ENCODE results near the gene POLR2L.

The POLR2L gene

DNA sequence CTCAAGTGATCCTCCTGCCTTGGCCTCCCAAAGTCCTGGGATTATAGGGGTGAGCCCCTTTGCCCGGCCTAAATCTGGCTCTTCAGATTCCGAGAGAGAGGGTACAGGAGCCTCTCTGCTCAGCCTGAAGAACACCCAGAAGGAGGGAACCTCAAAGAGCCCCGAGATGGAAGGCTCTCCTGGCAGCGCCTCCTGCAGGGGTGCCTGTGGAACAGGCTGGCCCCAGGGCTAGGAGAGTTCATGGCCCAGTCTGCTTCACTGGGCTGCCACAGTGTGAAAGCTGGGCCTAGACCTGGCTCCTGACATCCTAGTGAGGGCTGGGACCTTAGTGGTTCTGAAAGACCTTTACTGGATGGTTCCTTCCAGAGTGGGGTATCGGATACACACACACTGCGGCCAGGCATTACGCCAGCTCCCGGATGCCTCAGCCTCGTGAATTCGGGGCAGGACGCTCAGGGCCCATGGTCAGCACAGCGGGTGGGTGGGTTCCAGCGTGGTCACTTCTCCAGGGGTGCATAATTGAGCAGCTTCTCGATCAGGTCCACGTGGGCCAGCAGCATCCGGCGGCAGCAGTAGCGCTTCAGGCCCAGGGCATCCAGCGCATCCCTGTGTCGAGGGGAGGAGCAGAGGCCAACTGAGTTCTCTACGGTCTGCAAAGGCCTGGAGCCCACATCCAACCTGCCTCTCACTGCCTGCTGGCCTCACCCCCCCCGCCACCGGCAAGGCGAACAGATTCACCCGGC is 2.3 kb downstream of the POLR2L start:
- H3K4me3 ChIP-seq (ENCODE audit: low read depth, low read length): no peak overlapping the region

DNA sequence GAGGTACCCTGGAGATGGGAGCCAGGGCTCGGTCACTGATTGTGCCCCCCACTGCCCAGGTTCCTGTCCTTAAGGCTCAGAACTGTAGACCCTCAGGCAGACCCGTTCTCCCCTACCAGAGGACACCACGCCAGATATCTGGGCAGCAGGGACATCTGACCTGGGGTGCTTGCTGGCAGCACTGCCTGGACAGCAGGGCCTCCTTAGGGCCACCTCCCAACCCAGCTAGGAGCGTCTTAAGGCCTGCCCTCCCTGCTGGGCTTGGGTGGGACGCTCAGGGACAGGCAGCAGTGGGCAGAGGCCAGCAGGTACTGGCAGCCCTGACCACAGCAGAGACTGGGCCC is 3.1 kb downstream of the POLR2L start:
- peak overlapping the region; percentile 4 for H3K4me3 ChIP-seq (ENCODE audit: low read depth, low read length)

DNA sequence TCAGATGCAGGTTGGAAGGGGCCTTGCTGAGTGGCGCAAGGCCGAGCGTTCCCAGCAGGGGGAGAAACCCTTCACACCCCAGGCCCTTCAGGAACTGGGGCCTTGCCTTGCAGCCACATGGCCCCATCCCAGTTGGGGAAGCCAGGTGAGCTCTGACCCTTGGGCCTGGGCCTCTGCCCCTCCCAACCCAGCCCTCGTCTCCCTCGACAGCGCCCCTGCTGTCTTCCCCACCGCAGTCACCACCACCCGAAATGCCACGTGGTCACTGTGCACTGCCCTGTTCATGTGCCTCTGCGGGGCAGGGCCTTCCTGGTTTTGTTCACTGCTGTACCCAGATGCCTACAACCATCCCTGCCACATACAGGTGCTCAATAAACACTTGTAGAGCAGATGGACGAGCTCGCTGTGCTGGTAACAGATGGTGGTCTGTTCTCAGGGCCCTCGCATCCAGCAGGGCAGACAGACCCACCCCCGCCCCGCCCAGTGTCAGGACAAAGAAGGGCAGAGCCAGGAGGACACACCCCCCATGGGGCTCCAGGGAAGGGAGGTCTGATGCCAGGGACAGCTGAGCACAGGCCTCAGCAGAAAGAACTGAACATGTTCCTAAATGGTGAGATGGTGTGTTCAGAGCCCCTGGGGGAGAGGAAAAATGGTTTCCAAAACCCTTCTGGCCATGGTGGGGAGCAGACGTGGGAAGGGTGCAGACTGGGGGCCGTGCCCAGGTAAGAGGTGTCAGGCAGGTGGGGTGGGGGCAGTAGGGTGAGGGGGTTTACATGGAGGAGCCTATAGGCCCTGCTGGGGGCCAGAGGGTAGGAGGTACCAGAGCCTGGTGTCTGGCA is 3.7 kb downstream of the POLR2L start:
- no peak overlapping the region for H3K4me3 ChIP-seq (ENCODE audit: low read depth, low read length)

DNA sequence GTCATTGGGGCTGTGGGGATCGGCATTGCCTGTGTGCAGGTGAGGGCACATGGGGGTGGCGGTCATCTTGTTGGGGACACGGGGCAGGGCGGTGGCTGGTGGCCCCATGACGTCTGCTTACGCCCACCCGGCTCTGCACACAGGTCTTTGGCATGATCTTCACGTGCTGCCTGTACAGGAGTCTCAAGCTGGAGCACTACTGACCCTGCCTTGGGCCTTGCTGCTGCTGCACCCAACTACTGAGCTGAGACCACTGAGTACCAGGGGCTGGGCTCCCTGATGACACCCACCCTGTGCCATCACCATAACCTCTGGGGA is 4.4 kb downstream of the POLR2L start:
- H3K4me3 ChIP-seq (ENCODE audit: low read depth, low read length): no peak overlapping the region

DNA sequence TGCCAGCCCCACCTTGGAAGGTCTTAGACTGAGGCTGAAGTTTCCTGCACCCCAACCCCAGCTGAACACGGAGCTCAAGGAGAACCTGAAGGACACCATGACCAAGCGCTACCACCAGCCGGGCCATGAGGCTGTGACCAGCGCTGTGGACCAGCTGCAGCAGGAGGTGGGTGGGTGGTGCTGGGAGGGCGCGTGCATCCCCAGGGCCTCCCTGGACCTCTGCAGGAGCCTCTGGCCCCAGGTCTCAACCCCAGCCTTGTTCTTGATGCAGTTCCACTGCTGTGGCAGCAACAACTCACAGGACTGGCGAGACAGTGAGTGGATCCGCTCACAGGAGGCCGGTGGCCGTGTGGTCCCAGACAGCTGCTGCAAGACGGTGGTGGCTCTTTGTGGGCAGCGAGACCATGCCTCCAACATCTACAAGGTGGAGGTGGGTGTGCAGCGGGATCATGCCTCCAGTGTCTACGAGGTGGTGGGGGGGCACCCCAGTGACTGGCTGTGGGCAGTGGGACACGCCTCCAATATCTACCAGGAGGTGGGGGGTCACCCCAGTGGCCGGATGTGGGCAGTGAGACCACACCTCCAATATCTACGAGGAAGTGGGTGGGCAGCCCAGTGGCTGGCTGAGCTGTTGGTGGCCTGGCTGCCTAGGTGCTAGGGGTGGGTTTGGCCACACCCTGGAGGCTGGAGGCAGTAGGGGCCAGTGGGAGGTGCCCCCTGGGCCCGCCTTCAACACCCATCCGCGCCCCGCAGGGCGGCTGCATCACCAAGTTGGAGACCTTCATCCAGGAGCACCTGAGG is 4.9 kb downstream of the POLR2L start:
- no peak overlapping the region for H3K4me3 ChIP-seq (ENCODE audit: low read depth, low read length)

DNA sequence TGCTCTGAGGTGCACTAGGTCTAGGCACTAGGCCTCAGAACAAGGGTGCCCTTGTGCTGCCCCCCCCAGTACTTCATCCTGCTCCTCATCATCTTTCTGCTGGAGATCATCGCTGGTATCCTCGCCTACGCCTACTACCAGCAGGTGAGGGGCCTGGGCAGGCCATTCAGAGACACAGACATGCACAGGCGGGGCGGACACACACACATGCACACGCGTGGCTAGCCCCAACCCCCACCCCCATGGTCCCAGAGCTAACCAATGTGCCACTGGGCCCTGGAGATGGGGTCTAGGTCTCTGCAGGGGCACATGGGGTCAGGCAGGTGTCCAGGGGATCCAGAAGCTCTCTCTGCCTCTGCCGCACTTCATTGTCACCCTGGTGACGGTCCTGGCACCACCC is 5.6 kb downstream of the POLR2L start:
- no peak overlapping the region for H3K4me3 ChIP-seq (ENCODE audit: low read depth, low read length)

DNA sequence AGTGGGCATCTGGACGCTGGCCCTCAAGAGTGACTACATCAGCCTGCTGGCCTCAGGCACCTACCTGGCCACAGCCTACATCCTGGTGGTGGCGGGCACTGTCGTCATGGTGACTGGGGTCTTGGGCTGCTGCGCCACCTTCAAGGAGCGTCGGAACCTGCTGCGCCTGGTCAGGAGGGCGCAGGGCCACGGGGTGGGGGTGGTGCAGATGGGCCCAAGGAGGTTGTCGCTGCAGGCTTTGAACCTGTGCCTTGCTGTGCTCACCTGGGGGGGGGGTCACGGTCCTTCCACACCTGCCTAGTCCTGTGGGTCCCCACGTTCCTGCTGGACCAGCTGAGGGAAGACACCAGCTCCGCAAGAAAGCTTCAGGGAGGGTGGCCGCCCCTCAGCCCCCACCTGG is 6.1 kb downstream of the POLR2L start:
- no peak overlapping the region for H3K4me3 ChIP-seq (ENCODE audit: low read depth, low read length)

DNA sequence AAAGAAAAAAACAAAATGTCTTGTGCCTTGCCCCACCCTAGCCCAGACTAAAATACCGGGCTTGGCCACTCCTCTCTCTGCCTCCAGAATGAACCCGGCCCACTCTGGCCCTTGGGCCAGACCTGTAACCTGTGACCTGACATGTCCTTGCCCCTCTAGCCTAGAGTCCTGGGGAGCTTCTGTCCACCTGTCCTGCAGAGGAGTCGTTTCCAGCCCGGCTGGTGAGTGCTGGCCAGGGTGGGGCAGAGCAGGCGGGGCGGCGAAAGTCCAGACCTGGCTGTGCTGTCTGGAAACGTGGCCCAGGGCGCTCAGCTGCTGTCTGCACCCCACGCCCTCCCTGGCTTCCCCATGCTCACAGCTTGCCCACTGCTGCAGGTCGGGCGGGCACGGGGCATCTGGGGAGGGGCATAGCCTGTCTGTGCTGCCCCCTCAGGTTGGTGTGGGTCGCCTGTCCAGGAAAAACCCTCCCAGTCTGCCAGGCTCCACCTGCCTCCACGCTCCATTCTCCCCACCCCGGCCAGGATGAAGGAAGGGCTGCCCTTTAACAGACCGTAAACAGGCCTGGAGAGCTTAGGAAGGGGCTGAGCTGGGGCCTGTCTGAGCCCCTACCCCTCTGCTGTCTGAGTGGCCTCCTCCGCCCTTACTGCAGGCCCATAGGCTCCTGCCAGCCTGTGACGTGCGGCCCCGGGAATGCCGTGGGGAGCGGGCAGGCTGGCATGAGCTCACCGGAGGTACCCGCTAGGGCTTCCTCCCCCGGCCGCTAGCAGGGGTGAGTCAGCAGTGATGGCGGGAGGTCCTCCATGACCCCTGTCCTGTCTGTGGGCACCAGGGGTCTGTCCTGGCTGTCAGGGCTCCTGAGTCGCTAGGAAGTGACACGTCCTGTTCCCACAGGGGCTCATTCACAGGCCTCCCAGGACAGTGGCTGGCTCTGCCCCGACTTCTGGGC is 7.7 kb downstream of the POLR2L start:
- H3K4me3 ChIP-seq (ENCODE audit: low read depth, low read length): no peak overlapping the region

DNA sequence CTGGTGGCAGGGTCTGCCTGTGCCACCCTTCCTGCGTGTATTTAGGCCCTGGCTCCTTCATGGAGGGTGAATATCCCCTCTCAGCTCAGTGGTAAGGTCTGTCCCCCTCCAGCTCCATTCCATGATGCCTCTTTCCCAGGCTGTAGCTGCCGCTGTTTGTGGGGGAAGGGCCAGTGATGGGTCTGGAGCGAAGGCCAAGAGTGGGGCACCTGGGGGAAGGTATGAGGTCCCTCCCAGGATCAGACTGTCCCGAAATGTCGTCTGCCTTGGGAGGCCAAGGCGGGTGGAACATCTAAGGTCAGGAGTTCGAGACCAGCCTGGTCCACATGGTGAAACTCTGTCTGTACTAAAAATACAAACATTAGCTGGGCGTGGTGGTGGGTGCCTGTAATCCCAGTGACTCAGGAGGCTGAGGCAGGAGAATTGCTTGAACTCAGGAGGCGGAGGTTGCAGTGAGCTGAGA is 8.4 kb downstream of the POLR2L start:
- peak overlapping the region; percentile 57 for H3K4me3 ChIP-seq (ENCODE audit: low read depth, low read length)

DNA sequence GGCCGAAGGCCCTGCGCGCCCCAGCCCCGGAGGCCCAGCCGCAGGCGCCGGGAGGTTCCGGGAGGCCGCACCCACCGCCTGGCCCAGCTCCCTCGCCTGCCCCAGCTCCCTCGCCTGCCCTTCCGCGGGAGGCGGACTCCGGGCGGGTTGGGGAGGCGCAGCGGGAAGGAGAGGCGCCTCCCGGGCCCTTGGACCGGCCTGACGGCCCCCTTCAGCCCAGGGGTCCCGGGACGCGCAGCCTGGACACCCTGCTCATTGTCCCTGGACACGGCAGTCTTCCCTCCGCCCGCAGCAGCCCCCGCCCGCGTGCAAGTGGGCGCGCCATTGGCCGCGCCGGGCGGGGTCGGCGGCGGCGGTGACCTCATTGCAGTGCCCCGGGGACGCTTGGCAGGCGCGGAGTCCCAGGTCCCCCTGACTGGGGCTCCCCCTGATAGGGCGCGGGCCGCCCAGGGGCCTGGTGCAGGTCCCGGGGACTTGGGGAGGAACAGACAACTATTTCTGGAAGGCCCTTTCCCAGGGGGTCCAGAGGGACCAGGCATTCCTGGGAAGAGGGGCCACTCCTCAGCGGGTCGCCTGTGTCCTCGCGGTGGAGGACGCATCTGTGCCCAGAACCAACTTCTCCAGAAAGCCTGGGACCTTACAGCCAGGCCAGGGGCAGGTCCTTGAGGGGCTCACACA is 9.1 kb downstream of the POLR2L start:
- peak overlapping the region; percentile 57 for H3K4me3 ChIP-seq (ENCODE audit: low read depth, low read length)

DNA sequence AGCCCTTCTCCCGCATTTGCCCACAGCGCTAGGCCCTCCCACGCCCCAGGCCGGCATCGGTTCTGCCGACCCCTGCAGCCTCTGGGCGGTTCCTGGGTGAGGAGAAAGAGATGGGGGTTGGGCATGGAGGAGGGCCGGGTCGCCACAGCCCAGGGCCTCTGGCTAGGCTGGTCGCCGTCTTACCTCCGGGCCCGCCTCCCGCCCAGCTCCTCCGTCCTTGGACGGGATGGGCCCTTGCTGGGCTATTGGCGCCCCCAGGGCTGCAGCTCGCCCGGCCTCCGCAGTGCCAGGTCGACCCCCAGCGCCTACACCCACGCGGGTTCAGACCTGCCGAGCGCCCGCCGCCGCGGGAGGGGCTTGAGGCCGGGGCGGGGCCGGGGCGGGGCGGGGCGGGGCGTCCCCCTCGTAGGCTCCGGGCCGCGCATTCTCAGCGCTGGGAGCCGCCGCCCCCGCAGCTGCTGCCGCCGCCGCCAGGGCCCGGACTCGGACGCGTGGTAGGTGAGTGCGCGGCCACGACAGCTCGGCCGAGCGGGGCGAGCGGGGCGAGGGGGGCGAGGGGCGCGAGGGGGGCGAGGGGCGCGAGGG is 9.7 kb downstream of the POLR2L start, which contains the start of gene CD151:
Gene CD151 (plus strand): TSS at position 424 of the 585 bp plus-strand sequence. CDS start 3,118 bp downstream, outside the sequence.
- peak within 1 kb of the TSS; percentile 57 for H3K4me3 ChIP-seq (ENCODE audit: low read depth, low read length)

DNA sequence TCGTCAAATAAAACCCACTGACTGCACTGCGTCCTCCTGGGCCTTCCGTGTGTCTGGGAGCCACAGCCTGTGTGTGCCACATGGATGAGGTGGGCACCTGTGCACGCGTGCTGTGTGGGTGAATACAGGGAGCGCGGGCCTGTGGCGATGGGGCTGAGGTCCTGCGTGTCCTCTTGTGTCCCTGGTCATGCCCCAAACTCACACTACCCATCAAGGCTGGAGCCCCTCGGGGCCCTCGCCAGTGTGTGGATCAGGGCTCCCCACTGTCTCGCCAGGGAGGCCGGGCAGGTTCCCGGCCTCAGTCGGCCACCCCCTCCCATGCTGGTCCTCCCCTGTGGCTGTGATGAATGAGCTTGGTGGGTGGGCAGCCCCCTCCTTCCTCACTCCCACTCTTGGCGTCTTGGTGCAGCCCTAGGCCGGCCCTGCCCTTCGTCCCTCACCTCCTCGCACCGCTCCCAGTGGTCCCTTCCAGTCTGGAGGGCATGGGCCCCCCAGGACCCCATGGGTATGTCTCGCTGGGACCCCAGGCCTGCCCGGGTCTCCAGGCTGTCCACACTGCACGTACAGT is 10.3 kb downstream of the POLR2L start:
- H3K4me3 ChIP-seq (ENCODE audit: low read depth, low read length): peak overlapping the region; percentile 22

DNA sequence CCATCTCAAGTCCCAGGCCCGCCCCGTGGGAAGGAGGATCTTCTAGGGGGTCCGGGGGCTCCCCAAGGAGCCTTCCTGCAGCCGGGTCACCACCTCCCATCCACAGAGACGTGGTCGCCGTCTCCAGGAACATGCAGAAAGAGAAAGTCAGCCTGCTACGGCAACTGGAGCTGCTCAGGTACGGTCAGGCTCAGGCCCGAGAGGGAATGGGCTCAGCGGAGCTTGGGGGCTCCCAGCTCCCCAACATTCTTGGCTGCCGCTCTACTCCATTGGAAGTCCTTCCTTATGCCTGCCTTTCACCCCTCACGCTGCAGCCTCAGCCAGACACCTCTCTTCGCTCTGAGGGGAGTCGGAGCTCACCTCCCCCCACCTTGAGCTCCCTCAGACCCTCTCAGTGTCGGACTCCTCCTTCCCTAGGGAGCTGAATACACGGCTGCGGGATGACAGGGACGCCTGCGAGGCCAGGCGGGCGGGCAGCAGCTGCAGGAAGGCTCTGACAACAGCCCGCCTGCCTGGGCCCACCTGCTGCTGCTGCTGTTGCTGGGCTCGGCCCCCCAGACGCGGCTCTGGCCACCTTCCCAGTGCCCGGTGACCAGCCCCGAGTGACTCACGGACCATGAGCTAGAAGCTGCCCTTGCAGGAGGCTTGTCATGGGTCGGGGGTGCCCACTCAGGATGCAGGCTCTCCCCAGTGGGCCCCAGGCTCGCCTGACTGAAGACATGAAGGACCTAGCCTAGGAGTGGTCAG is 11.0 kb downstream of the POLR2L start:
- H3K4me3 ChIP-seq (ENCODE audit: low read depth, low read length): no peak overlapping the region

DNA sequence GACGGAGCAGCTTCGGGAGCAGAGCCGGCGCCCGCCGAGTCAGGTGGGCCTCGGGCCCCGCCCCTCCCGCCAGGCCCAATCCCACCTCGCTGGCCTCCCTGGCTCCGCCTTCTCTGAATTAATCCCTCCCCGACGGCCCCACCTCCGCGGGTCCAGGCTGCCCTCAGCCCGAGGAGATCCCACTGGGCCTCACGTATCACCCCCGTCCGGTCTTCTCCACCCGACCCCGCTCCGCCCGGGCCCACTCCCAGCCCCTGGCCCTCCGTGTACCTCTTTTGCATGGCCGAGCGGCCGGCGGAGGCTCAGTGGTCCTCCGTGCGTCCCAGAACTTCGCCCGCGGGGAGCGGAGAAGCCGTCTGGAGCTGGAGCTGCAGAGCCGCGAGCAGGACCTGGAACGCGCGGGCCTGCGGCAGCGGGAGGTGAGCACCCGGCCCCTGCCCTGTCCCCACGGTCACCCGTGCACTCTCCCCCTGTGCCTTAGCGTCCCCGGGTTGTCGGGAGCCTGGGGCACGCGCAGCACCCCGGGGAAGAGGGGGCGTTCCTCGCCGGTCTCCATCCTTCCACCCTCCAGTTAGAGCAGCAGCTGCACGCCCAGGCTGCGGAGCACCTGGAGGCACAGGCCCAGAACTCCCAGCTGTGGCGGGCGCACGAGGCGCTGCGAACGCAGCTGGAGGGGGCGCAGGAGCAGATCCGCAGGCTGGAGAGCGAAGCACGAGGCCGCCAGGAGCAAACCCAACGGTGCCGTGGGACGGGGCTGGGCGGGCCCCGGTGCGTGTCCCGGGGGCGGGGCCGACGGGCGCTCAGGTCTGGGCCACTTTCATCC is 11.8 kb downstream of the POLR2L start:
- H3K4me3 ChIP-seq (ENCODE audit: low read depth, low read length): peak overlapping the region; percentile 27

DNA sequence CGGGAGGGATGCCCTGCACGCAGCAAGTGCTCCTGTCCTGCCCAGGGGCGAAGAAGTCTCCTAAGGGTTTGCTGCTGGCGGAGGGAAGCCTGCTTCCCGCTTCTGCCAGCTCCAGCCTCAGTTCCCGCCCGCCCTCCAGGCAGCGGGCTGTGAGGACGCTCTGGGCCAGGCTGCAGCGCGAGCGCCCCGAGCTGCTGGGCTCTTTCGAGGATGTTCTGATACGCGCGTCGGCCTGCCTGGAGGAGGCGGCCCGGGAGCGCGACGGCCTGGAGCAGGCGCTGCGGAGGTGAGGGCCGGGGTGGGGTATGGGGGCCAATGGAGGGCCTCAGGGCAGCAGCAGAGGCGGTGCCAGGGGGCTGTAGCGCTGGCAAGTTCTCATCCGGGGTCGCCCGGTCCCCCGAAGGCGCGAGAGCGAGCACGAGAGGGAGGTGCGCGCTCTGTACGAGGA is 12.5 kb downstream of the POLR2L start:
- H3K4me3 ChIP-seq (ENCODE audit: low read depth, low read length): peak overlapping the region; percentile 27

DNA sequence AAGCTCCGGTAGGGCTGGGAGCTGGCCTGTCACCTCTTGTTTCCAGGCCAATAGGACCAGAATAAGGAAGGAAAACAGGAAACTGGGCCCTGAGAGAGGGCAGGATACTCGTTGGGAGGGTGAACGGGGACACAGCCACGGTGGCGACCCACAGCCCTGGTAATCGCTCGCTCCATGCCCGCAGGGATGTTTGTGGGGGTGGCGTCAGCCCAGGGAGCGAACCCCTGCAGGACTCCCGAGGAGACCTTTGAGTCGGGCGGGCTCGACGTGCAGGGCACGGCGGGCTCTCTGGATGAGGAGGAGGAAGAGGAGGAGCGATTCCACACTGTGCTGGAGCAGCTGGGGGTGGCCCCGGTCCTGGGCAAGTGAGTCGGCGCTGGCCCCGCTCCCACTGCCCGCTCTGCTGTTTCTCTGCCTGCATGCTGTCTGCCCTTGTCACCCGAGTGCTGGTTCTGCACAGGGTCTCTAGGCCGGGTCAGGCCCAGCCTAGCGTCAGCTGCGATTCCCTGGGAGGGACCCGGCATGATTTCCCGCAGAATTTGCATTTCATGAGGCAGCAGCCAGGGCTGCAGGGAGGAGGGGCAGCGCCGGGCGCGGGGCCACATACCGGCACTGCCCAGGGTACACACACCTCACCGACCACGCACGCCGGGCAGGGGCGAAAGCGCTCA is 13.0 kb downstream of the POLR2L start:
- H3K4me3 ChIP-seq (ENCODE audit: low read depth, low read length): peak overlapping the region; percentile 27
